Measurements from ENCODE around the gene FBXO42. TPM values are rescaled to one million over a fixed set of nuclear protein-coding genes. Genes with fewer than 3 reads are reported as not detected.
A peak's percentile ranks its signal among the peaks of the same experiment; 100 is the strongest.

The FBXO42 gene
- 21.3 and 26.5 TPM in 2 replicates for total RNA-seq (2014; rRNA removed; shearing (Covaris generic))

GRCh38 chr1:16351994-16352841 is at the start of gene FBXO42:
Gene FBXO42 (minus strand): TSS chr1:16352480. CDS start chr1:16315418, 37,062 bp downstream.
- peak within 1 kb of the TSS; percentile 80 for H3K27ac ChIP-seq
- peak; percentile 94 to 97 for DNase-seq
- no peaks in the 10 kb centered on the region for H3K9me3 ChIP-seq (replicated peaks)
- no peaks in the 10 kb centered on the region for H3K36me3 ChIP-seq
- no peaks in the 10 kb centered on the region for H3K4me1 ChIP-seq
- peak within 1 kb of the TSS; percentile 89 for H3K4me3 ChIP-seq
- H3K27me3 ChIP-seq, result no peaks in the 10 kb centered on the region

DNA sequence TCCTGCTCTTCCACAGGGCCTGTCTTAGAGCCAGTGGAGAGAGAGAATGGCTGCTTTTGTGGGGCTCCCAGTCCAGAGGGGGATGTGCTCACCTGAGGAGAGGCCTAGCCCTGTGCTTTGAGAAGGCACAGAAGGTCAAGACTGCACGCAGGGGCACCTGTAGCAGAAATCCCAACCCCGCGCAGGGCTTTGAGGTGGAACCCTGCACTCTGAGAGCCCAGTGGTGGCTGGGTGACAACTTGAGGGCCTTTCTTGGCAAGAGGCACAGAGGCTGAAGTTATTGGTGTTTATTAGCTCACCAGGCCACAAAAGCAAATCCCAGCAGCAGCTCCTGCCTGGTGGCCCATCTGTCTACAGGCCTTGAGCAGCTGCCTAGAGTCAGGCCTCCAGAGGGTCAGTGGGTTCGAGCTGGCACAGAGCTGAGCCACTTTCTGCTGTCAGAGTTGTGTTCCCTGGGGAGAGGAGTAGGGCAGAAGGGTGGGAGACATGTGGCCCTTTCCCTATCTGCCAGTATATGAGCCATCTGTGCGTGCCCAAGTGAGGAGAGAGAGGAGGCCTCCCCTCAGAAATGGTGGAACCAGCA is 46.2 kb upstream of the FBXO42 start:
- Histone ChIP-seq H3K36me3 (peaks cover 57% of the 10 kb centered on the region), H3K27ac (no peak overlapping the region), H3K27me3 (no peaks in the 10 kb centered on the region), H3K4me1 (peaks cover 3% of the 10 kb centered on the region; the same call in 1 of the 2 replicates), H3K9me3 (replicated peaks) (no peaks in the 10 kb centered on the region), H3K4me3 (no peak overlapping the region)
- no peak for DNase-seq

DNA sequence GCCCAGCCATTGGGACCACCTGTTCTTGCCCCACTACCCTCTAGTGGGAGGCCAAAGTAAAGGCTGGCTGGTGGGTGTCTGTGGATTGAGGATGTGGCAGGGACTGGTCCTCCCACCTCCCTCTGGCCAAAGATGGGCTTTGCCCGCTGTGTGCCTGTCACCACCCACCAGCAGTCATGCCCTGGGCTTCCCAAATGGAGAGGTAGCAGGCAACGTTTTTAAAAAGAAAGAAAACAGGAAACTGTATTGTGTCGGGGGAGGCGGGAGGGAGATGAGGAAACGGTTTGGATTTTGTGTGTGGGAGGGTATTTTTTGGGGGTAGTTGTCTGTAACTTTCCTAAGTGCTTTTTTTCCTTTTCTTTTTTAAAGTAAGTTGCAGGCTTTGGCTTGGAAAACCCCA is 44.8 kb upstream of the FBXO42 start:
- no peaks in the 10 kb centered on the region for H3K27me3 ChIP-seq
- H3K36me3 ChIP-seq, result peaks cover 65% of the 10 kb centered on the region
- H3K9me3 ChIP-seq (replicated peaks), result no peaks in the 10 kb centered on the region
- H3K4me3 ChIP-seq, result no peak overlapping the region
- DNase-seq, result no peak
- H3K27ac ChIP-seq, result no peak overlapping the region
- peaks cover 3% of the 10 kb centered on the region; the same call in 1 of the 2 replicates for H3K4me1 ChIP-seq

DNA sequence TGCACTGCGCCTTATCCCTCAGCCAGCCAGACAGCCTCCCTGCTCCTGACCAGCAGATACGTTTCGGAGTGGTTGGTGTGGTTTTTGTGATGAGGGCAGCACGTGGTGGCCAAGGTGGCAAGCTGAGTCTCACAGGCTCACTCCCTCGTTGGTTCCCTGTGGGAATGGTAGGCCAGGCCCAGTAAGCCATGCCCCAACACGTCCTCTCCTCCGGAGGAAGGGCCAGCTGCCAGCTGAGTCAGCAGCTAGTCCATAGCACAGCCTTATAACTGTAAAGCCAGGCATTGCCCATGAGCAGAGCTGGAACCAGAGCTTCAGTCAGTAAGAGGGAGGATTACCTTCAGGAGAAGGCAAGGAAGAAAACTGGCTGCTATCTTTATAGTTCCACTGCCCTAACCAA is 44.3 kb upstream of the FBXO42 start:
- Histone ChIP-seq H3K4me3 (no peak overlapping the region), H3K4me1 (peaks cover 3% of the 10 kb centered on the region; the same call in 1 of the 2 replicates), H3K27ac (no peak overlapping the region), H3K9me3 (replicated peaks) (no peaks in the 10 kb centered on the region), H3K36me3 (peaks cover 65% of the 10 kb centered on the region), H3K27me3 (no peaks in the 10 kb centered on the region)
- peak; percentile 59 for DNase-seq

GRCh38 chr1:16394977-16395376 is 42.7 kb upstream of the FBXO42 start:
- no peaks in the 10 kb centered on the region for H3K27me3 ChIP-seq
- no peak overlapping the region for H3K27ac ChIP-seq
- peaks cover 8% of the 10 kb centered on the region; the same call in 1 of the 2 replicates for H3K4me1 ChIP-seq
- H3K36me3 ChIP-seq, result peaks cover 63% of the 10 kb centered on the region
- no peaks in the 10 kb centered on the region for H3K9me3 ChIP-seq (replicated peaks)
- H3K4me3 ChIP-seq, result no peak overlapping the region
- DNase-seq, result no peak

- Histone ChIP-seq H3K9me3 (replicated peaks) (no peaks in the 10 kb centered on the region), H3K36me3 (peaks cover 55% of the 10 kb centered on the region), H3K27ac (no peak overlapping the region), H3K4me1 (peaks cover 8% of the 10 kb centered on the region; the same call in 1 of the 2 replicates), H3K4me3 (no peak overlapping the region), H3K27me3 (no peaks in the 10 kb centered on the region)
- no peak for DNase-seq
Measured at GRCh38 chr1:16393570-16394521, 41.6 kb upstream of the FBXO42 start.

- Histone ChIP-seq H3K4me1 (peaks cover 8% of the 10 kb centered on the region; the same call in 1 of the 2 replicates), H3K36me3 (peaks cover 52% of the 10 kb centered on the region), H3K9me3 (replicated peaks) (no peaks in the 10 kb centered on the region), H3K27ac (no peak overlapping the region), H3K27me3 (no peaks in the 10 kb centered on the region), H3K4me3 (no peak overlapping the region)
- no peak for DNase-seq
Measured at GRCh38 chr1:16392740-16393569, 40.7 kb upstream of the FBXO42 start.

DNA sequence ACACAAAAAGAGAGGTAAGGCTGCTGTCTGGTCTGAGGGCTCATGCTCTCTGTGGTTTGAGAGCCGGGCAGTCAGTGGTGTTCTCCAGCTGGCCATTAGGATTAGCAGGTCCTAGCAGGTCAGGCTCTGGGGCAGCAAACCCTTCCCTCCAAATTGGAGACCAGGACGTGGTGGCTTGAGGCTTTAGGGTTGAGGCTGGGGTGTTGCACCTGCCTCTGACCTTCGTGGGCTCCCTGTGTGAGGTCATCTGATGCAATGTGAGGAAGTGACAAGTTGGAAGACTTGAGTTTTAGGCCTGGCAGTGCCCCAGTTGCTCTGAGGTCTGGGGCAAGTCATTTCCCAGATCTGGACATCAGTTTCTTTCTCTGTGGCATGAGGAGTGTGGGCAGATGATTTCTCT is 39.1 kb upstream of the FBXO42 start:
- no peak overlapping the region for H3K4me3 ChIP-seq
- H3K9me3 ChIP-seq (replicated peaks), result no peaks in the 10 kb centered on the region
- no peak overlapping the region for H3K27ac ChIP-seq
- 0 out of 2 replicates have a peak, but pooled peaks cover 6% of the 10 kb centered on the region for H3K4me1 ChIP-seq
- H3K27me3 ChIP-seq, result no peaks in the 10 kb centered on the region
- H3K36me3 ChIP-seq, result peaks cover 43% of the 10 kb centered on the region
- no peak for DNase-seq

DNA sequence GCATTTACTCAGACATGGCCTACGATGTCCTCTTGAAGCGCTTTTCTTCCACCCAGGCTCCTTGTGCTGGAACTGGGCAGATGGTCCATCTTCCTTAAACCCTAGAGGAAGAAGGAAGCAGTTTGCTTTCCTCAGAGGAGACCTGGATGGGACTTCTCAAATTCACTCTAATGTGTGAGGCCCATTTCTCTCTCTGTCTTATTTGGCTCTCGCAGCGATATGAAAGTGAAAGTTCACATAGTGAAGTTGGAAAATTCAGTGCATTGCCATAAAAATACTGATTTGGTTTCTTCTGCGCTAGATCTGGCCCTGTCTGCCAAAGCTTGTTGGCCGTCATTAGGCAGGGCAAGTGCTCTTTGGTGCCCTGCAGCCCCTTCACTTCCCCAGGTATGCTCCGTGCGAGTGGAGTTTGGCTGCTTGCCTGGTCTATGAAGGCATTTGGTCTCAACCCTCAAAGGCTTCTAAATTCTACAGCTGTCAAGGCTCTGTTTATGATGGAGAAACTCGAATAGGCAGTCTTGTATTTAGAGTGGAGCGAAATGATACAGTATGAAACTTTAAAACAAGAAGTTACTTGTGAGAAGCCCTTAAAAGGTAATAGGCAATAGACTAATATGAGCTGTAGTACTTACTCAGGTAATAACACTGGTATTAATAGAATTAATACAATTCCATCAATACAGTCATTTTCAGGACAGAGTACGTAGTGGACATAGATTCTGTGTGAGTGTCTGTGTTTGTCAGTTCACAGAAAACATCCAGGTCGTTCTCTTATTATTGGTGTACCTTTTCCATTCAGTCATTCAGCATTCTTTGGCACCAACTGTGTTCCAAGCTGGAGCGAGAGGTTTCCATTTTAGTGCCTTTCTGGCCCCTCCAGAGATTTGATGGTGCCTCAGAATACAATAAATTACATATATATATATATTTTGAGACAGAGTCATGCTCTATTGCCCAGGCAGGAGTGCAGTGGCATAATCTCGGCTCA is 35.2 kb upstream of the FBXO42 start:
- peaks cover 5% of the 10 kb centered on the region; the same call in 1 of the 2 replicates for H3K36me3 ChIP-seq
- no peaks in the 10 kb centered on the region for H3K9me3 ChIP-seq (replicated peaks)
- H3K27ac ChIP-seq, result no peak overlapping the region
- no peak for DNase-seq
- H3K27me3 ChIP-seq, result no peaks in the 10 kb centered on the region
- H3K4me1 ChIP-seq, result 0 out of 2 replicates have a peak, but pooled peaks cover 6% of the 10 kb centered on the region
- H3K4me3 ChIP-seq, result no peak overlapping the region

DNA sequence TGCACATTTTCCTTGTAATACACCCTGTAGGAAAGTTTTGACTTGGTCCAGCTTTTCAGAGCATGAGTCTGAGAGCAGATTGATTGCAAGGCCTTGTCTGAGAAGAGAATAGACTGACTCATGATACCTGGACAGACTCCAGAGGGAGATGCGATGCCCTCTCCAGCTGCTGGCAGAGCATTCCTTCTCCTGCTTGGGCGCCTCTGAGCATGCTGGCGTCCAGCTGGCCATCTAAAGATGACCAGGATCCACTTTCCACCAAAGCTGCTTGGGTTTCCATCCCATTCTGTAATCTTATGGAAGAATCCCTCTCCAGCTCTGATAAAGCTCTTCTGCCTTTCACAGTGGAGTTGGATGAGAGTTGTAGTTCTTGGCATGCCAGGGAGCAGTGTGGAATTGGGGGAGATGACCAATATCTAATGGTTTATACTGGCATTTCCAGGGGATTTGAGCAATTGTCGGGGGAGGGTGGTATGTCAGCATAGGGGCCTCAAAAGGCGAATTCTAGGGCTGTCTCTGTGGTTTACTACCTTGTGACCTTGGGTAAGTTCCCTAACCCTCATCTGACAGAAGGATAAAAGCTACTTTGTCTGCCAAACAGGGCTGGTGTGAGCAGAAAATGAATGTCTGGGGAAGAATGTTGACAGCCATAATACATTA is 34.3 kb upstream of the FBXO42 start:
- 0 out of 2 replicates have a peak, but pooled peaks cover 6% of the 10 kb centered on the region for H3K4me1 ChIP-seq
- peaks cover 5% of the 10 kb centered on the region; the same call in 1 of the 2 replicates for H3K36me3 ChIP-seq
- no peak overlapping the region for H3K27ac ChIP-seq
- no peak overlapping the region for H3K4me3 ChIP-seq
- no peaks in the 10 kb centered on the region for H3K9me3 ChIP-seq (replicated peaks)
- no peaks in the 10 kb centered on the region for H3K27me3 ChIP-seq
- no peak for DNase-seq

DNA sequence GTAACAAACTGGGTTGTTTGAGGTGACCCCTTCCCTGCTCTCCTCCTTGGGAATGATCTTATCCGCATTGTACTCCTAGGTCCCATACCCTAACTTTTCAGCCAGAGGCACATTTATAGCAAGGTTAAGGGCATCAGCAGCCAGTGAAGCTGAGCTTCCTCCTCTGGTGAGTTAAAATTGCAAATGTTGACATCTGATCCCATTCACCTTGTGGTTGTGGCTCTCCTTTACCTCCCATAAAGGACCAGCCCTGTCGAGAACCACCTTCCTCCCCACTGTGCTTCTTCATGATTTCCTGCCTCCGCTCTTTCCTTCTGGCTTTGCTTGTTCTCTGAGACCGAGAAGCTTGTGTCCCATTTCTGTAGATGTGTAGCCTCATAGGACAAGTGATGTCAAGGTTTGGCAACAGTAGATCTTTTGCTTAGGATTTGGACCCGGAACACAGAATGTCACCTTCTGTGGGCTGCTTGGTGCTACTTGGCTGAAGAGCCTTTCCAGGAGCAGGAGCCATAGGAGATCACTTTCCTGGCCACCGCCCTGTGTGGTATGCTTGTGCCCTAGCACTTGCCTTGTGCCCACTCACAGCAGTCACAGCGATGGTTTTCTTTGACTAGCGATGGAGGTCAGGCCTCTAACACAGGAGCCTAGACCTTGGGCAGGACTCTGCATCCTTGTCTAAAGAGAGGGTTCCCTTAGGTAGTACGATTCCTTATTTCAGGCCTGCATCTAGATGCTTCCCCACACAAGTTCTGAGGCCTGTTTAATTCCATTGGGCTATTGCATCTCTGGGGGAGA is 33.6 kb upstream of the FBXO42 start:
- H3K36me3 ChIP-seq, result peaks cover 5% of the 10 kb centered on the region; the same call in 1 of the 2 replicates
- H3K27me3 ChIP-seq, result no peaks in the 10 kb centered on the region
- H3K27ac ChIP-seq, result no peak overlapping the region
- H3K4me1 ChIP-seq, result 0 out of 2 replicates have a peak, but pooled peaks cover under 1% of the 10 kb centered on the region
- no peaks in the 10 kb centered on the region for H3K9me3 ChIP-seq (replicated peaks)
- DNase-seq, result no peak
- no peak overlapping the region for H3K4me3 ChIP-seq

- no peak overlapping the region for H3K27ac ChIP-seq
- peaks cover 7% of the 10 kb centered on the region; the same call in 1 of the 2 replicates for H3K36me3 ChIP-seq
- no peak overlapping the region for H3K4me3 ChIP-seq
- no peaks in the 10 kb centered on the region for H3K4me1 ChIP-seq
- H3K27me3 ChIP-seq, result no peaks in the 10 kb centered on the region
- no peak for DNase-seq
- H3K9me3 ChIP-seq (replicated peaks), result no peaks in the 10 kb centered on the region
Measured at GRCh38 chr1:16383888-16384287, 31.6 kb upstream of the FBXO42 start.

All from SJCRH30 (cell line).